HCT116 (cell line): Measurements from ENCODE around the gene RNF111. TPM values are rescaled to one million over a fixed set of nuclear protein-coding genes. Genes with fewer than 3 reads are reported as not detected.

ENCODE experiments used
- ATAC-seq: fragments of 200-7000 bp; cut with Tn5 transposase; 2 replicates; pipeline ENCODE4 v1.9.1; 2020; ENCODE audit warnings: mild to moderate bottlenecking, moderate library complexity
- BruUV-seq: library from RNA; stranded (reverse); fragments of 400-500 nt; replicated peaks from 2 replicates; lab custom pipeline; 2021; lab: Mats Ljungman, UMichigan
- CTCF ChIA-PET: fragments of 300-600 bp; sonication (Branson Sonifier 250); formaldehyde crosslinking; loops from one replicate; lab custom pipeline; 2021; ENCODE audit warnings: antibody characterized with exemption; lab: Charles Lee
- POLR2A ChIA-PET: fragments of 300-600, 350-600 bp; sonication (Branson Sonifier 250); formaldehyde crosslinking; loops from one replicate; lab custom pipeline; 2021; ENCODE audit warnings: antibody characterized with exemption; lab: Charles Lee
- RAD21 ChIA-PET, 2 experiments: fragments of 300-600 bp; sonication (Branson Sonifier 250); formaldehyde crosslinking; loops; one replicate each; lab custom pipeline; 2023; ENCODE audit warnings: low total read pairs in 2 of 2; ENCODE audit not compliant: uncharacterized antibody in 2 of 2, unreplicated experiment in 2 of 2, low non-redundant PET in 1 of 2; lab: Charles Lee
- DNase-seq: peaks from one replicate; pipeline ENCODE4 v3.0.0-alpha.2; 2010; ENCODE audit warnings: low read depth, low spot score
- H2AFZ ChIP-seq: fragments of 200-600 bp; shearing (Covaris generic), sonication (generic); 2 replicates; pipeline ENCODE4 v1.6.1; 2017; ENCODE audit warnings: low read depth, mixed run types, mixed read lengths, antibody characterized with exemption, low read length; ENCODE audit not compliant: poor library complexity, severe bottlenecking
- H3K27ac ChIP-seq: 2 replicates; pipeline ENCODE4 v1.5.1; 2012; ENCODE audit warnings: low read depth, low read length
- H3K27me3 ChIP-seq: fragments of 200-600 bp; sonication (generic); 2 replicates; pipeline ENCODE4 v1.6.1; 2016; ENCODE audit warnings: mixed run types, low read length, mixed read lengths; ENCODE audit not compliant: insufficient read depth
- H3K36me3 ChIP-seq, 2 experiments: fragments of 200-500 bp in 1 of 2; fragments of 200-600 bp in 1 of 2; sonication (Bioruptor generic) in 1 of 2; sonication (generic) in 1 of 2; 2 replicates each; pipeline versions ENCODE4 v1.5.1 to v1.6.1; 2014 to 2016; ENCODE audit warnings: low read length in 2 of 2, inconsistent platforms in 1 of 2, mixed read lengths in 1 of 2, mixed run types in 1 of 2; ENCODE audit not compliant: insufficient read depth in 2 of 2, control insufficient read depth in 1 of 2
- H3K4me1 ChIP-seq, 2 experiments: fragments of 200-600 bp in 1 of 2; sonication (generic) in 1 of 2; 2 replicates each; pipeline versions ENCODE4 v1.5.1 to v1.6.1; 2012 to 2017; ENCODE audit warnings: low read length in 2 of 2, inconsistent platforms in 1 of 2, mild to moderate bottlenecking in 1 of 2, mixed read lengths in 1 of 2, mixed run types in 1 of 2, moderate library complexity in 1 of 2; ENCODE audit not compliant: insufficient read depth in 2 of 2, control insufficient read depth in 1 of 2
- H3K4me2 ChIP-seq: fragments of 200-600 bp; sonication (generic); 2 replicates; pipeline ENCODE4 v1.6.1; 2017; ENCODE audit warnings: mixed run types, low read length, mixed read lengths
- H3K4me3 ChIP-seq, 2 experiments: fragments of 200-600 bp in 1 of 2; sonication (generic) in 1 of 2; replicated peaks in 1 of 2; 2 replicates each; pipeline ENCODE4 v1.5.1; 2011 to 2016; ENCODE audit warnings: low read length in 2 of 2, control low read depth in 1 of 2, low read depth in 1 of 2, mild to moderate bottlenecking in 1 of 2, mixed read lengths in 1 of 2, mixed run types in 1 of 2
- H3K79me2 ChIP-seq: fragments of 200-600 bp; sonication (generic); 2 replicates; pipeline ENCODE4 v1.6.1; 2017; ENCODE audit warnings: mild to moderate bottlenecking, mixed run types, low read length, moderate library complexity, mixed read lengths; ENCODE audit not compliant: insufficient read depth
- H3K9ac ChIP-seq: fragments of 200-600 bp; sonication (generic); 2 replicates; pipeline ENCODE4 v1.6.1; 2016; ENCODE audit warnings: low read length, mixed read lengths
- H3K9me2 ChIP-seq: fragments of 200-600 bp; sonication (generic), shearing (Covaris generic); 2 replicates; pipeline ENCODE4 v1.6.1; 2017; ENCODE audit warnings: mixed run types, mild to moderate bottlenecking, moderate library complexity; ENCODE audit not compliant: insufficient read depth
- H3K9me3 ChIP-seq, 2 experiments: fragments of 200-500 bp in 1 of 2; fragments of 200-600 bp in 1 of 2; sonication (Bioruptor generic) in 1 of 2; sonication (generic) in 1 of 2; 2 replicates each; pipeline ENCODE4 v1.6.1; 2014 to 2017; ENCODE audit warnings: low read length in 2 of 2, mixed read lengths in 2 of 2, inconsistent platforms in 1 of 2, low read depth in 1 of 2, mild to moderate bottlenecking in 1 of 2, mixed run types in 1 of 2, moderate library complexity in 1 of 2; ENCODE audit not compliant: control insufficient read depth in 1 of 2, insufficient read depth in 1 of 2
- H4K20me1 ChIP-seq: fragments of 200-600 bp; sonication (generic), shearing (Covaris generic); 2 replicates; pipeline ENCODE4 v1.6.1; 2017; ENCODE audit warnings: mixed run types, mild to moderate bottlenecking, moderate library complexity; ENCODE audit not compliant: insufficient read depth
- ATF3 ChIP-seq: IDR thresholded peaks from 2 replicates; pipeline ENCODE4 v1.6.1; 2012
- CBX3 ChIP-seq: IDR thresholded peaks from 2 replicates; pipeline ENCODE4 v1.6.1; 2012; ENCODE audit warnings: low read depth
- EZH2phosphoT487 ChIP-seq: fragments of 200-600 bp; IDR thresholded peaks from 2 replicates; pipeline ENCODE4 v1.6.1; 2018; ENCODE audit warnings: antibody characterized with exemption, borderline replicate concordance
- POLR2AphosphoS5 ChIP-seq: IDR thresholded peaks from 2 replicates; pipeline ENCODE4 v1.6.1; 2011; ENCODE audit warnings: mild to moderate bottlenecking, low read depth, low read length, moderate library complexity
- RAD21 ChIP-seq: IDR thresholded peaks from 2 replicates; pipeline ENCODE4 v1.6.1; 2012; ENCODE audit warnings: low read depth, mild to moderate bottlenecking
- REST ChIP-seq: IDR thresholded peaks from 2 replicates; pipeline ENCODE4 v1.6.1; 2012; ENCODE audit warnings: low read depth
- SIN3A ChIP-seq: IDR thresholded peaks from 2 replicates; pipeline ENCODE4 v1.6.1; 2012; ENCODE audit warnings: low read depth
- SP1 ChIP-seq: IDR thresholded peaks from 2 replicates; pipeline ENCODE4 v1.6.1; 2012; ENCODE audit warnings: low read depth
- ZBTB33 ChIP-seq: IDR thresholded peaks from 2 replicates; pipeline ENCODE4 v1.6.1; 2011; ENCODE audit warnings: mild to moderate bottlenecking, low read length, moderate library complexity; ENCODE audit not compliant: insufficient replicate concordance; ENCODE audit errors: extremely low read depth
- intact Hi-C: fragments of 100-400 bp; cut with micrococcal nuclease; formaldehyde crosslinking; loops from 2 replicates; pipeline ENCODE4 v1.10.0; 2022
- total RNA-seq: library from RNA; stranded (reverse); gene quantifications from one replicate; pipeline ENCODE4 v1.2.1, GENCODE V29; 2021; ENCODE audit not compliant: unreplicated experiment

RNF111 gene
- total RNA-seq, 1 experiment from 2014 or later: 31.5 TPM

DNA sequence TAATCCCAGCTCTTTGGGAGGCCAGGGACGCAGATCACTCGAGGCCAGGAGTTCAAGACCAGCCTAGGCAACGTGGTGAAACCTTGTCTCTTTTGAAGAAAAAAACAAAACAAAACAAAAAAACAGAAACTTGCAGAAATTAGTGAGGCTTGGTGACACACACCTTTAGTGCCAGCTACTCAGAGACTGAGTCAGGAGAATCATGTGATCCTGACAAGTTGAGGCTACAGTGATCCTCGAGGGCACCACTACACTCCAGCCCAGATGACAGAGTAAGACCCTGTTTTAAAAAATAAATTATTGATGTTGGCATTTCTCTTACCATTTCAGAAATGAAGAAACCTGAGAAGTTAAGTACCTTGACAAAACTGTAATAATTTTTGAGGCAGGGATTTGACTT is 72.9 kb downstream of the RNF111 start:
- peaks cover 14 to 35% of the 10 kb centered on the region in 2 experiments for H3K36me3 ChIP-seq
- no peaks in the 10 kb centered on the region for H3K79me2 ChIP-seq
- no peaks in the 10 kb centered on the region for H3K27me3 ChIP-seq
- no peaks in the 10 kb centered on the region for H3K9me2 ChIP-seq
- DNase-seq: no peak
- H3K4me3 ChIP-seq: no peak overlapping the region
- ChIA-PET RAD21 (interaction anchor here in 1 of 2 experiments (0.6 kb wide), 1 partner anchor 62 kb away, joined by 4 read pairs; no protein-coding TSS in a partner anchor), POLR2A (no interaction called here), CTCF (no interaction called here)
- H3K4me1 ChIP-seq: no peaks in the 10 kb centered on the region
- BruUV-seq: no TSS peak
- 0 out of 2 replicates have a peak, but pooled peaks cover 2% of the 10 kb centered on the region for H4K20me1 ChIP-seq
- no peak overlapping the region for H3K27ac ChIP-seq
- H2AFZ ChIP-seq: no peak overlapping the region
- H3K4me2 ChIP-seq: no peak overlapping the region
- no peak for ATAC-seq
- no peak overlapping the region for H3K9ac ChIP-seq
- no peaks in the 10 kb centered on the region for H3K9me3 ChIP-seq
- TF ChIP-seq POLR2AphosphoS5 (no peak), ZBTB33 (no peak), ATF3 (no peak), EZH2phosphoT487 (no peak), SP1 (no peak), RAD21 (no peak), SIN3A (no peak), REST (no peak), CBX3 (no peak)
- intact Hi-C loops: no loop called here
